ENCODE measurements around the gene RDH13.
"Not testable (repeated sequence)": the region's sequence is repeated elsewhere in the genome, so short reads cannot be mapped to it uniquely, and the experiment has no call there.

Gene RDH13

GRCh38 chr19:55060287-55060686 is 2.7 kb downstream of the RDH13 start:
- not testable (repeated sequence) for H3K27ac ChIP-seq (ENCODE audit: low read depth, low read length); H3K4me3 ChIP-seq (ENCODE audit: low read depth, low read length); H3K27me3 ChIP-seq (ENCODE audit: insufficient read depth, low read length); H3K4me1 ChIP-seq (ENCODE audit: control insufficient read depth, insufficient read depth, low read length, unreplicated experiment); H2AFZ ChIP-seq (ENCODE audit: low read length, unreplicated experiment); H3K79me2 ChIP-seq (ENCODE audit: control insufficient read depth, insufficient read depth, low read length, unreplicated experiment); H3K36me3 ChIP-seq (ENCODE audit: insufficient read depth, low read length)

GRCh38 chr19:55058781-55059610 is 4.0 kb downstream of the RDH13 start:
- Histone ChIP-seq H3K36me3 (ENCODE audit: insufficient read depth, low read length) (no peaks in the 10 kb centered on the region), H2AFZ (ENCODE audit: low read length, unreplicated experiment) (no peak overlapping the region), H3K79me2 (ENCODE audit: control insufficient read depth, insufficient read depth, low read length, unreplicated experiment) (no peaks in the 10 kb centered on the region), H3K27ac (ENCODE audit: low read depth, low read length) (no peak overlapping the region), H3K4me1 (ENCODE audit: control insufficient read depth, insufficient read depth, low read length, unreplicated experiment) (no peaks in the 10 kb centered on the region), H3K4me3 (ENCODE audit: low read depth, low read length) (no peak overlapping the region), H3K27me3 (ENCODE audit: insufficient read depth, low read length) (no peaks in the 10 kb centered on the region)

- no peaks in the 10 kb centered on the region for H3K4me1 ChIP-seq (ENCODE audit: control insufficient read depth, insufficient read depth, low read length, unreplicated experiment)
- no peak overlapping the region for H3K27ac ChIP-seq (ENCODE audit: low read depth, low read length)
- no peaks in the 10 kb centered on the region for H3K79me2 ChIP-seq (ENCODE audit: control insufficient read depth, insufficient read depth, low read length, unreplicated experiment)
- no peaks in the 10 kb centered on the region for H3K36me3 ChIP-seq (ENCODE audit: insufficient read depth, low read length)
- no peak overlapping the region for H3K4me3 ChIP-seq (ENCODE audit: low read depth, low read length)
- H2AFZ ChIP-seq (ENCODE audit: low read length, unreplicated experiment) = no peak overlapping the region
- no peaks in the 10 kb centered on the region for H3K27me3 ChIP-seq (ENCODE audit: insufficient read depth, low read length)
Observed at GRCh38 chr19:55056827-55057226, 6.1 kb downstream of the RDH13 start.

- Histone ChIP-seq H3K79me2 (ENCODE audit: control insufficient read depth, insufficient read depth, low read length, unreplicated experiment) (no peaks in the 10 kb centered on the region), H3K4me1 (ENCODE audit: control insufficient read depth, insufficient read depth, low read length, unreplicated experiment) (no peaks in the 10 kb centered on the region), H3K36me3 (ENCODE audit: insufficient read depth, low read length) (no peaks in the 10 kb centered on the region), H3K27me3 (ENCODE audit: insufficient read depth, low read length) (no peaks in the 10 kb centered on the region), H3K27ac (ENCODE audit: low read depth, low read length) (no peak overlapping the region), H3K4me3 (ENCODE audit: low read depth, low read length) (no peak overlapping the region), H2AFZ (ENCODE audit: low read length, unreplicated experiment) (no peak overlapping the region)
Observed at GRCh38 chr19:55053735-55054134, 9.2 kb downstream of the RDH13 start.

- Histone ChIP-seq H3K4me3 (ENCODE audit: low read depth, low read length) (no peak overlapping the region), H3K27ac (ENCODE audit: low read depth, low read length) (no peak overlapping the region), H3K27me3 (ENCODE audit: insufficient read depth, low read length) (no peaks in the 10 kb centered on the region), H2AFZ (ENCODE audit: low read length, unreplicated experiment) (no peak overlapping the region), H3K79me2 (ENCODE audit: control insufficient read depth, insufficient read depth, low read length, unreplicated experiment) (no peaks in the 10 kb centered on the region), H3K4me1 (ENCODE audit: control insufficient read depth, insufficient read depth, low read length, unreplicated experiment) (no peaks in the 10 kb centered on the region), H3K36me3 (ENCODE audit: insufficient read depth, low read length) (no peaks in the 10 kb centered on the region)
Observed at GRCh38 chr19:55050749-55051532, 12.0 kb downstream of the RDH13 start.

- H3K27me3 ChIP-seq (ENCODE audit: insufficient read depth, low read length) = no peaks in the 10 kb centered on the region
- H2AFZ ChIP-seq (ENCODE audit: low read length, unreplicated experiment) = no peak overlapping the region
- no peaks in the 10 kb centered on the region for H3K36me3 ChIP-seq (ENCODE audit: insufficient read depth, low read length)
- H3K4me3 ChIP-seq (ENCODE audit: low read depth, low read length) = no peak overlapping the region
- no peaks in the 10 kb centered on the region for H3K79me2 ChIP-seq (ENCODE audit: control insufficient read depth, insufficient read depth, low read length, unreplicated experiment)
- H3K27ac ChIP-seq (ENCODE audit: low read depth, low read length) = no peak overlapping the region
- H3K4me1 ChIP-seq (ENCODE audit: control insufficient read depth, insufficient read depth, low read length, unreplicated experiment) = no peaks in the 10 kb centered on the region
Observed at GRCh38 chr19:55048446-55048845, 14.5 kb downstream of the RDH13 start.

- no peak overlapping the region for H3K27ac ChIP-seq (ENCODE audit: low read depth, low read length)
- H2AFZ ChIP-seq (ENCODE audit: low read length, unreplicated experiment) = no peak overlapping the region
- H3K4me3 ChIP-seq (ENCODE audit: low read depth, low read length) = no peak overlapping the region
- H3K36me3 ChIP-seq (ENCODE audit: insufficient read depth, low read length) = no peaks in the 10 kb centered on the region
- no peaks in the 10 kb centered on the region for H3K4me1 ChIP-seq (ENCODE audit: control insufficient read depth, insufficient read depth, low read length, unreplicated experiment)
- H3K79me2 ChIP-seq (ENCODE audit: control insufficient read depth, insufficient read depth, low read length, unreplicated experiment) = no peaks in the 10 kb centered on the region
- H3K27me3 ChIP-seq (ENCODE audit: insufficient read depth, low read length) = no peaks in the 10 kb centered on the region
Observed at GRCh38 chr19:55047951-55048350, 15.0 kb downstream of the RDH13 start.

- Histone ChIP-seq H3K4me3 (ENCODE audit: low read depth, low read length) (no peak overlapping the region), H3K79me2 (ENCODE audit: control insufficient read depth, insufficient read depth, low read length, unreplicated experiment) (no peaks in the 10 kb centered on the region), H3K4me1 (ENCODE audit: control insufficient read depth, insufficient read depth, low read length, unreplicated experiment) (no peaks in the 10 kb centered on the region), H3K27me3 (ENCODE audit: insufficient read depth, low read length) (no peaks in the 10 kb centered on the region), H3K36me3 (ENCODE audit: insufficient read depth, low read length) (no peaks in the 10 kb centered on the region), H2AFZ (ENCODE audit: low read length, unreplicated experiment) (no peak overlapping the region), H3K27ac (ENCODE audit: low read depth, low read length) (no peak overlapping the region)
Observed at GRCh38 chr19:55046975-55047622, 15.8 kb downstream of the RDH13 start.

- Histone ChIP-seq H3K4me3 (ENCODE audit: low read depth, low read length) (no peak overlapping the region), H3K36me3 (ENCODE audit: insufficient read depth, low read length) (no peaks in the 10 kb centered on the region)
Observed at GRCh38 chr19:55044771-55045716, 17.9 kb downstream of the RDH13 start.

GRCh38 chr19:55044286-55044685 is 18.7 kb downstream of the RDH13 start:
- H3K27me3 ChIP-seq (ENCODE audit: insufficient read depth, low read length) = no peaks in the 10 kb centered on the region
- no peak overlapping the region for H3K27ac ChIP-seq (ENCODE audit: low read depth, low read length)
- no peak overlapping the region for H2AFZ ChIP-seq (ENCODE audit: low read length, unreplicated experiment)
- no peaks in the 10 kb centered on the region for H3K79me2 ChIP-seq (ENCODE audit: control insufficient read depth, insufficient read depth, low read length, unreplicated experiment)
- H3K36me3 ChIP-seq (ENCODE audit: insufficient read depth, low read length) = no peaks in the 10 kb centered on the region
- H3K4me3 ChIP-seq (ENCODE audit: low read depth, low read length) = no peak overlapping the region
- H3K4me1 ChIP-seq (ENCODE audit: control insufficient read depth, insufficient read depth, low read length, unreplicated experiment) = no peaks in the 10 kb centered on the region

More at GRCh38 chr19:55044771-55045716, 17.9 kb downstream of the RDH13 start:
- Histone ChIP-seq H3K27me3 (ENCODE audit: insufficient read depth, low read length) (no peaks in the 10 kb centered on the region), H3K79me2 (ENCODE audit: control insufficient read depth, insufficient read depth, low read length, unreplicated experiment) (no peaks in the 10 kb centered on the region), H2AFZ (ENCODE audit: low read length, unreplicated experiment) (no peak overlapping the region), H3K27ac (ENCODE audit: low read depth, low read length) (no peak overlapping the region), H3K4me1 (ENCODE audit: control insufficient read depth, insufficient read depth, low read length, unreplicated experiment) (no peaks in the 10 kb centered on the region)
